Keratinocyte (primary cell): ENCODE data around the gene RABEP1. TPM values are rescaled to one million over a fixed set of nuclear protein-coding genes. Genes with fewer than 3 reads are reported as not detected.

Source experiments
- DNase-seq: peaks from one replicate; pipeline ENCODE4 v3.0.0-alpha.2; 2011; ENCODE audit warnings: low read depth, missing footprints, low spot score
- FAIRE-seq: peaks from 2 replicates; lab custom pipeline; 2011; peaks lifted over from hg19 to GRCh38; lab: Jason Lieb, UNC
- H2AFZ ChIP-seq: 2 replicates; pipeline ENCODE4 v1.6.0; 2012; ENCODE audit warnings: low read length, control low read depth, inconsistent platforms; ENCODE audit not compliant: control insufficient read depth
- H3K27ac ChIP-seq: 2 replicates; pipeline ENCODE4 v1.5.1; 2011; ENCODE audit warnings: low read length; ENCODE audit not compliant: control insufficient read depth, insufficient read depth
- H3K27me3 ChIP-seq: 3 replicates; pipeline ENCODE4 v1.6.0; 2011; ENCODE audit warnings: low read length; ENCODE audit not compliant: control insufficient read depth, insufficient read depth; ENCODE audit errors: extremely low read depth
- H3K36me3 ChIP-seq, 2 experiments: 2 replicates in 1 of 2; 3 replicates in 1 of 2; pipeline ENCODE4 v1.5.1; 2011; ENCODE audit warnings: low read length in 2 of 2, mild to moderate bottlenecking in 1 of 2; ENCODE audit not compliant: control insufficient read depth in 2 of 2, insufficient read depth in 2 of 2; ENCODE audit errors: extremely low read depth in 1 of 2
- H3K4me1 ChIP-seq: 3 replicates; pipeline ENCODE4 v1.5.1; 2011; ENCODE audit warnings: low read length; ENCODE audit not compliant: control insufficient read depth, insufficient read depth; ENCODE audit errors: extremely low read depth
- H3K4me2 ChIP-seq: 3 replicates; pipeline ENCODE4 v1.6.0; 2011; ENCODE audit warnings: low read depth, low read length; ENCODE audit not compliant: control insufficient read depth, insufficient read depth; ENCODE audit errors: extremely low read depth
- H3K4me3 ChIP-seq, 3 experiments: fragments of 200-600 bp in 1 of 3; sonication (generic) in 1 of 3; 2 replicates in 2 of 3; 3 replicates in 1 of 3; pipeline ENCODE4 v1.5.1; 2011 to 2016; ENCODE audit warnings: low read length in 3 of 3, mild to moderate bottlenecking in 3 of 3, control low read depth in 2 of 3, inconsistent platforms in 1 of 3, low read depth in 1 of 3, mixed read lengths in 1 of 3, mixed run types in 1 of 3, moderate library complexity in 1 of 3; ENCODE audit not compliant: control insufficient read depth in 2 of 3, insufficient read depth in 2 of 3; ENCODE audit errors: extremely low read depth in 1 of 3
- H3K79me2 ChIP-seq: 2 replicates; pipeline ENCODE4 v1.6.0; 2012; ENCODE audit warnings: low read length; ENCODE audit not compliant: control insufficient read depth, insufficient read depth
- H3K9ac ChIP-seq: 3 replicates; pipeline ENCODE4 v1.6.0; 2011; ENCODE audit warnings: low read length; ENCODE audit not compliant: control insufficient read depth, insufficient read depth; ENCODE audit errors: extremely low read depth
- H3K9me1 ChIP-seq: 3 replicates; pipeline ENCODE4 v1.6.0; 2011; ENCODE audit warnings: low read length; ENCODE audit not compliant: control insufficient read depth, insufficient read depth; ENCODE audit errors: extremely low read depth
- H3K9me3 ChIP-seq: 2 replicates; pipeline ENCODE4 v1.5.1; 2012; ENCODE audit warnings: low read depth, low read length; ENCODE audit not compliant: control insufficient read depth
- H4K20me1 ChIP-seq: 3 replicates; pipeline ENCODE4 v1.6.0; 2011; ENCODE audit warnings: low read length; ENCODE audit not compliant: control insufficient read depth, insufficient read depth; ENCODE audit errors: extremely low read depth
- CTCF ChIP-seq, 3 experiments: IDR thresholded peaks in 1 of 3; conservative IDR thresholded peaks in 1 of 3; optimal IDR thresholded peaks in 1 of 3; 2 replicates in 2 of 3; 3 replicates in 1 of 3; pipeline versions ENCODE3 to v1.5.1; 2011; ENCODE audit warnings: low read length in 3 of 3, mild to moderate bottlenecking in 3 of 3, moderate library complexity in 2 of 3, control low read depth in 1 of 3, inconsistent platforms in 1 of 3; ENCODE audit not compliant: insufficient read depth in 2 of 3; ENCODE audit errors: extremely low read depth in 1 of 3
- EZH2 ChIP-seq: IDR thresholded peaks from one replicate; pipeline ENCODE4 v1.6.1; 2012; ENCODE audit warnings: inconsistent platforms, mild to moderate bottlenecking, low read length, moderate library complexity
- dilution Hi-C: fragments of 300-500 bp; cut with MboI; formaldehyde crosslinking; loops from one replicate; pipeline ENCODE4 v1.7.0; 2020; ENCODE audit warnings: low sequenced_read_pairs; ENCODE audit not compliant: extremely low pct_ligation_motif_present
- polyA plus RNA-seq, 5 experiments: library from polyadenylated mRNA; depleted of rRNA in 3 of 5; stranded (reverse) in 3 of 5; stranded (forward) in 1 of 5; unstranded in 1 of 5; fragments of >200 nt; gene quantifications; 1 replicate in 1 of 5; 2 replicates in 3 of 5; 3 replicates in 1 of 5; pipeline versions ENCODE4 v1.2.1 to v1.2.3, GENCODE V29; 2011 to 2012; ENCODE audit warnings: missing spikeins in 2 of 5, low read depth in 1 of 5, low replicate concordance in 1 of 5

RABEP1 gene
- polyA plus RNA-seq, 1 donor (not counting 4 experiments of a cell fraction or from before 2014, with no cell fraction given), result 27.1 TPM

DNA sequence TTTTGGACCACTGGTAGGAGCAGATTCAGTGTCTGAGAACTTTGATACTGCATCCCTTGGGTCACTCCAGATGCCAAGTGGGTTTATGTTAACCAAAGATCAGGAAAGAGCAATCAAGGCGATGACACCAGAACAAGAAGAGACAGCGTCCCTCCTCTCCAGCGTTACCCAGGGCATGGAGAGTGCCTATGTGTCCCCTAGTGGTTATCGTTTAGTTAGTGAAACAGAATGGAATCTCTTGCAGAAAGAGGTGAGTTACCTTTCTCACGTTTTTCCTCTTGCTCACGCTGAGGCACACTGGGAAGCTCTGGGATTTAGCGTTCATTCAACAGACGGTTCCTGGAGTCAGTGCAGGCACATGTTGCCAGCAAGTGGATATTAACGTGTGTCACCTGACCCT is 79.3 kb downstream of the RABEP1 start:
- dilution Hi-C loops, result no loop called here
- H3K27ac ChIP-seq, result no peak overlapping the region
- H3K36me3 ChIP-seq, result peaks cover 14 to 15% of the 10 kb centered on the region in 2 experiments
- no peaks in the 10 kb centered on the region for H3K9me1 ChIP-seq
- no peaks in the 10 kb centered on the region for H3K79me2 ChIP-seq
- no peak for FAIRE-seq
- H4K20me1 ChIP-seq, result no peaks in the 10 kb centered on the region
- no peak for DNase-seq
- H3K9me3 ChIP-seq, result no peaks in the 10 kb centered on the region
- H3K4me1 ChIP-seq, result peaks cover 29% of the 10 kb centered on the region
- H2AFZ ChIP-seq, result no peak overlapping the region
- H3K4me2 ChIP-seq, result no peak overlapping the region
- H3K9ac ChIP-seq, result no peak overlapping the region
- no peak overlapping the region for H3K4me3 ChIP-seq
- H3K27me3 ChIP-seq, result no peaks in the 10 kb centered on the region
- TF ChIP-seq EZH2, result no peak
- no peak for TF ChIP-seq CTCF (optimal IDR thresholded peaks at IDR 0.05 in 1 of 3, IDR thresholded peaks at IDR 0.05 in 1 of 3, conservative IDR thresholded peaks at IDR 0.05 in 1 of 3; ENCODE audit: extremely low read depth in 1 of 3, insufficient read depth in 2 of 3, low read length in 3 of 3)

- H3K9me3 ChIP-seq, result no peaks in the 10 kb centered on the region
- FAIRE-seq (no peak), DNase-seq (no peak)
- dilution Hi-C loops, result no loop called here
- H3K4me3 ChIP-seq, result no peak overlapping the region
- H3K9me1 ChIP-seq, result no peaks in the 10 kb centered on the region
- H3K36me3 ChIP-seq, result peaks cover 14 to 15% of the 10 kb centered on the region in 2 experiments
- no peak overlapping the region for H3K9ac ChIP-seq
- H4K20me1 ChIP-seq, result no peaks in the 10 kb centered on the region
- no peak overlapping the region for H3K27ac ChIP-seq
- no peak overlapping the region for H3K4me2 ChIP-seq
- no peak overlapping the region for H2AFZ ChIP-seq
- H3K79me2 ChIP-seq, result no peaks in the 10 kb centered on the region
- peaks cover 29% of the 10 kb centered on the region for H3K4me1 ChIP-seq
- TF ChIP-seq EZH2 (no peak), CTCF (optimal IDR thresholded peaks at IDR 0.05 in 1 of 3, IDR thresholded peaks at IDR 0.05 in 1 of 3, conservative IDR thresholded peaks at IDR 0.05 in 1 of 3; ENCODE audit: extremely low read depth in 1 of 3, insufficient read depth in 2 of 3, low read length in 3 of 3) (no peak)
- no peaks in the 10 kb centered on the region for H3K27me3 ChIP-seq
Observed at GRCh38 chr17:5362162-5362811, 80.2 kb downstream of the RABEP1 start.
